Stimulated activated CD8-positive, alpha-beta memory T cell treated with anti-CD3 and anti-CD28 coated beads, Interleukin-2, amount 100 ng/mL, for 48 hours (primary cell): ENCODE data around the gene FBXL3.
A peak's percentile ranks its signal among the peaks of the same experiment; 100 is the strongest.
"Not testable (repeated sequence)": the region's sequence is repeated elsewhere in the genome, so short reads cannot be mapped to it uniquely, and the experiment has no call there.

Experiments
- DNase-seq, 2 donors: peaks; one replicate each; pipeline ENCODE4 v3.0.0-alpha.2; 2020; ENCODE audit warnings: low read depth in 2 of 2

Gene FBXL3

DNA sequence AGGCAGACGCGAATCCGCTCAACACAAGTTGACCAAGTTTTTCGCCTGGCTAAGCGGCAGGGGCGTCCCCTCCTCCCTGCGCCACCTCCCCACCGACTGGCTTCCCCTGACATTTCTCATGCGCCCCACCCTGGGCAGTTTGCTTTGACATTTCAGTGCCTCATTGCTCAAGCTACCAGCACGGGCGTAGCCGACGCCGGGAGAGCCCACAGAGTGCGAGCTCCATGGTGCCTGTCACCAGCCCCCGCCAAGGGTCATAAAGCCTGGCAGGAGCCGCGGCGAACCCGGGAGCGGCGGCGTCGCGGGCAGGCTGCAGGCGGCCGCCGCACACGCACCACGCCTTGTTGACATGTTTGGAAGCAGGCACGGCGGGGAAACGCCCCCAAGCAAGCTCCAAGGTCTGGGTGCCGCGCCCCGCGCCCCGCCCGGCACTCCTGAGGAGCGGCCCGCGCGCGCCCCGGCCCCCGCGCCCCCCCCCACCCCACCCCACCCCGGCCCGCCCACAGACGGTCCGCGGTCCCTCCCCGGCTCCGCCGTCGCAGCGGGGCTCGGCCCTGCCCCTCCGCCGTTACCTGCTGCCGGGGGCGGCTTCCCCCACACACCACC is 601 bp downstream of the FBXL3 start:
- DNase-seq, result peak; percentile 58 to 63

DNA sequence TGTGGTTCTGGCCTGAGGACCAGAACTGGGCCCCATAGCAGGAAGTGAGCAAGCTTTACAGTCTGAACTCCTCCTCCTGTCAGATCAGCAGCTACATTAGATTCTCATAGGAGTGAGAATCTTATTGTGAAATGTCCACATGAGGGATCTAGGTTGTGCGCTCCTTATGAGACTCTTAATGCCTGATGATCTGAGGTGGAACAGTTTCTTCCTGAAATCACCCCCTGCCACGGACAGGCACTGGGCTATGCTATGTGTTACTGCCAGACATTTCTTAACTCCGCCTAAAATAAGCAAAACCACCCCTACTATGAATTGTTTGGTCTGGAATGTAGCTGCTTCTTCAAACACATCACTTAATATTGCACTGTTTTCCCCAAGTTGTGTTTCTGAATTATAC is 4.6 kb downstream of the FBXL3 start:
- no peak for DNase-seq

DNA sequence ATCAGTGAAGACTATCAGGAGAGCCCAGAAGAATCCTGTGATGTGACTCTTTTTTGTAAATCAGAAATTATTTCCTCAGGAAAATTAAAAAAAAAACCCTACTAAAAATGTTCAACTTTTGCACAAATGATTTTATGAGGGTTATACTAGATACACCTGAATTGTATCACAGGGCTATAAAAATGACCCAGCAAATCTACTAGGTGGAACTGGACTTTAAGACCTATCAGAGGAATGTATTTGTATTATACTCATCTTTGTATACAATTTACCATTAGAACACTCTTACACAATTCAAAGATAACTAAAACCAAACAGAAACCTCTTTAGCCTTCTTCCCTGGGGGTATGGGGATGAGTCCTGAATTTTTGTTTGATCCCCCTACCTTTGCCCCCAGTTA is 7.2 kb downstream of the FBXL3 start:
- DNase-seq, result no peak

DNA sequence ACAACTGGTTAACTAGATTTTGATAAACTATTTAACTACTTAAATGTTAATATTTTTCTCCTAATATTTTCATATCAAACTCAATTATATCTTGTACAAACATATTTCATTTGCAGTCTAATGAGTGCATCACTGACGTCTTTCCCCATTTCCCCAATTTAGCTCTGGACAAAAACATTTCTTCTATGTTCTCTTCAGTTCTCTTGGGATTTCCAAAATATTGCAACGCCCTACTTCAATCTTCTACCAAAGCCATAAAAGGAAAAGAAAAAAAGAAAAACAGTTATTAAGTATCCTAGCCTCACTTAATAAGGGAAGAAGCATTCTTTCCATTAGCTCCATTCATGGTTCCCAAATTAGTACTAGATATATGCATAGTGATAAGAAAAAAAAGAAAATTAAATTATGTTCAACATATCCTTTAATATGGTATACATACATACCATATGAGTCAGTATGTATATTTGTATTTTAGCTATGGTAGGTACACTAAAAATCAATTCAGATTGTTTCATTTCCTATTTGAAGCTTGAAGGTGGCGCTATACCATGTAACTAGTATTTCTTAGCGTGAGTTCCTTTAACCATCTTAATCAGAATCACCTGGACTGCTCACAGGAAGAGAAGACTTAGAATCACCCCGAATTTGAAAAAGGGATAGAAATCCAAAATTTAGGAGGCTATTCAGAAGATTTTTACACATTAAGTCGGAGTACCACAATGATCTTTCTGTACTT is 9.9 kb downstream of the FBXL3 start:
- no peak for DNase-seq

DNA sequence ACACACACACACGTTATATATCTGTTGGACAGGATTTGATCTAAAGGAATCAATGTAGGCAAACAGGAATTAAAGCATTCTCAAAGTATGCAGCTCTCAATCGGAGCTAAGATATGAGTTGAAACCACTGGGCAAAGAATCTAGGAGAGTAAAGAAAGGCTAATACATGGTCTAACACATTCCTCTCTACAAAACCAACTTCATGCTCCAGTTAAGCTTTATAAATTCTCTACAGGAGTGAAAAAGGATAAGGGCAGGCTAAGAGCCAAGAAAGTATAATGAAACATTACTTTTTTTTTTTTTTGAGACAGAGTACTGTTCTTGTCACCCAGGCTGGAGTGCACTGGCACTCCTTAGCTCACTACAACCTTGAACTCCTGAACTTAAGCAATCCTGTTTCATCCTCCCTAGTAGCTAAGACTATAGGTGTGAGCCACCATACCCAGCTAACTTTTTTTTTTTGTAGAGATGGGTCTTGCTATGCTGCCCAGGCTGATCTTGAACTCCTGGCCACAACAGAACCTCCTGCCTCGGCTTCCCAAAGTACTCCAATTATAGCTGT is 10.6 kb downstream of the FBXL3 start:
- DNase-seq, result no peak

DNA sequence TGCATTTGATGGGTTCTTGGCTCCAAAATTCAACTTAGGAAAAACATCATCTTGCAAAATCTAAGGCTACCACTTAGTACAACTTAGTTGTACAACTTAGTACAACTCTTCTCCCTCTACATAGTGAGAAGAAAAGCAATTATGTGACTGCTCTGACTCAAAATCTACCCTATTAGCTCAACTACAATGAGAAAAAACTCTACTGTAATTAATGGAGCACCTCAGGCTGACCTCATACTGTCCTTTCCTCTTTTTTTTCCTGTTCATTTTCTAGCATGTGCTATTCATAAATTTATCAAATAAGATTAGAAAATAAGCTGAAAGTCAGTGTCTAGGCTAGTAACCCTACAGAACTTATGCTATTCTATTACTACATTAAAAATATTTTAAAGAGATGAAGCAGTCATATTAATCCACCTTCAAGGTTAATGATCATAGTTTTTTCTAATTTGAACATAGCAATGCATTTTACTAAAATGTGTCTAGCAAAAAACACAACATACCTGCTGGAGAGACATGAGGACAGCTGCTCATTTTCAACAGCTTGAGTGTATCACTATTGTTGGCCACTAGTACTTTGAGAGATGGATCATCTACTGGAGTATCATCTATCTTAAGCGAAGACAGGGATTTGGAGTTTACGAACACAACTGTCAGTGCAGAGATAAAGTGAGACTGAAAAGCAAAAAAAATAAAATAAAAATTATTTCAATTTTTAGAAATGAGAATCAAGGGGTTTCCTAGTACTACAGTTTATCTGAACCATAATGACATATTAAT is 11.9 kb downstream of the FBXL3 start:
- no peak for DNase-seq

DNA sequence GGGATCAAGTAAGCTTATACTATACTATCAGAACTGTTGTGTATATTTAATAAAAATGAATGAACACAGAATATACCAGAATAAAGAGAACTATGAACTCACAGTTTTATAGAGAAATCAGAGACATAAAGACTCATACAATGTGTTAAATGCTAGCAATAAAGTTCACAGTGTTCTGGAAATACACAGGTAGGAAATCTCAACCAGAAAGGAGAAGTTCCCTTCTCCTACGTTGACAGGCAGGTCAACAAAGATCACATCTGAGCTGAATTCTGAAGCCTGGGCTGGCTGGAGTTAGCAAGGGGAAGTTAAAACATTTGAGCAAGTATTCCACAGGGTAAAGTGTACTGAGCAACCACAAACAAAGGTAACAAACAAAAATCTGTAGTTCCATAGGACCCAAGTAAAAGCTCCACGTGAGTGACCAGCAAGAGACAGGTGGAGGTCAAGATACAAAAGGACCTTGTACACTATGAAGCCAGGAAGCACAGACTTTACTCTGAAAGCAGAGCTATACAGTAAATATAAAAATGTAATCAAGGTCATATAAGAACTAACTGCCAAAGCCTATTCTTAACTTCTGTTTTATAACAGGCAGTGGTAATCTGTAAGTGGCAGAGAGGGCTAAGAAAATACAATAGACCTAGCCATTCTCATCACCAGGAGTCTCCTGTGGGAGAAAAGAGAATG is 13.0 kb downstream of the FBXL3 start:
- DNase-seq, result no peak

DNA sequence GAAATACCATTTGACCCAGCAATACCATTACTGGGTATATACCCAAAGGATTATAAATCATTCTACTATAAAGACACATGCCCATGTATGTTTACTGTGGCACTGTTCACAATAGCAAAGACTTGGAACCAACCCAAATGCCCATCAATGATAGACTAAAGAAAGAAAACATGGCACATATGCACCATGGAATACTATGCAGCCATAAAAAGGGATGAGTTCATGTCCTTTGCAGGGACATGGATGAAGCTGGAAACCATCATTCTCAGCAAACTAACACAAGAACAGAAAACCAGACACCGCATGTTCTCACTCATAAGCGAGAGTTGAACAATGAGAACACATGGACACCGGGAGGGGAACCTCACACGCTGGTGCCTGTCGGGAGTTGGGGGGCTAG is 17.2 kb downstream of the FBXL3 start:
- not testable (repeated sequence) for DNase-seq

DNA sequence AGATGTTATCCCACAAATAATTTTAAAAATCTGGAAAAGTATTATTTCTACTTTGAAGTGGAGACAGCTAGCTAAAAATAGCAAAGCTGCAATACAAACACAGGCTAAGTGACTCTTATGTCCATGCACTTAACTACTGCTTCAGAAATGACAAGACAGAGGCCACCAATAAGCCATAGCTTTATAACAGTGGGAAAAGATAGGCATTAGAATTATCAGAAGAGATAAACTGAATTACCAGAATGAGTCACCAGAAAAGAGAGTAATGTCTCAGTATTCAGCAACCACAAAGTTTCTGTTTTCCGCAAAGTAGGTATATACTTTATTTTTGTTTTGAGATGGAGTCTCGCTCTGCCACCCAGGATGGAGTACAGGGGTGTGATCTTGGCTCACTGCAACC is 17.9 kb downstream of the FBXL3 start:
- DNase-seq, result no peak

DNA sequence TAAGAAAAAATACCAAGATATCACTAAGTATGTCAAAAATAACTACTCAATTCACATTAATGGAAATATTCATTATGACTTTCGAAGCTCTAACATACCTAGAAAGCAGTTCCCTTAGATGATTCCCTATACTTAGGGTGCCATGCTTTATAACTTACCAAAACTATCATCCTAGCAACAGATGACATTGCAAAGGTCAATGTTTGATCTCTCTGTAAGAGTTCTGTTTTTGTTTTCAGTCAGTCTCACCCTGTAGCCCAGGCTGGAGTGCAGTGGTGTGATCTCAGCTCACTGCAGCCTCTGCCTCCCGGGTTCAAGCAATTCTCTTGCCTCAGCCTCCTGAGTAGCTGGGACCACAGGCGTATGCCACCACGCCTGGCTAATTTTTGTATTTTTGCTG is 18.6 kb downstream of the FBXL3 start:
- DNase-seq, result not testable (repeated sequence)

DNA sequence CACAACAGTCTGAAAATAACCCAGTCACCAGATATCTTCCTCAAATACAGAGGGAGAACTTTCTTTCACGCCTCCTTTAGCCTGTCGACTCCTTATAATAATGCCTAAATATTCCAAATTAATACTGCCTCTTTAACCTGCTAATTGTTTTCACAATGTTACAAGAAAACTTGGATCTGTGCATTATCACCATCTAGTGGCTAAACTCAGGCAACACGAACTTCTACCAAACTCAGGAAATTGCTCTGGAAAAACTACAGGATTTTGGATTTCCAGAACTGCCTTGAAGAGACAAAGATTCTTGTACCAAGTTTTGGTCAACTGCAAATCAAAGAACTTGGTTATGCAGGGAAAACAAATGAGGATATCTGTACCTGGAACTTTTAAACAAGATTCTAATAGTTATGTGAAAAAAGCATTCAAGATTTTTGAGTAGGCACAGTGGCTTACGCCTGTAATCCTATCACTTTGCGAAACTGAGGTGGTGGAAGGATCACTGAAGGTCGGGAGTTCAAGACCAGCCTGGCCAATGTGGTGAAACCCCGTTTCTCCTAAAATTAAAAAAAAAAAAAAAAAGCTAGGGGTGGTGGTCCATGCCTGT is 24.3 kb downstream of the FBXL3 start:
- no peak for DNase-seq

DNA sequence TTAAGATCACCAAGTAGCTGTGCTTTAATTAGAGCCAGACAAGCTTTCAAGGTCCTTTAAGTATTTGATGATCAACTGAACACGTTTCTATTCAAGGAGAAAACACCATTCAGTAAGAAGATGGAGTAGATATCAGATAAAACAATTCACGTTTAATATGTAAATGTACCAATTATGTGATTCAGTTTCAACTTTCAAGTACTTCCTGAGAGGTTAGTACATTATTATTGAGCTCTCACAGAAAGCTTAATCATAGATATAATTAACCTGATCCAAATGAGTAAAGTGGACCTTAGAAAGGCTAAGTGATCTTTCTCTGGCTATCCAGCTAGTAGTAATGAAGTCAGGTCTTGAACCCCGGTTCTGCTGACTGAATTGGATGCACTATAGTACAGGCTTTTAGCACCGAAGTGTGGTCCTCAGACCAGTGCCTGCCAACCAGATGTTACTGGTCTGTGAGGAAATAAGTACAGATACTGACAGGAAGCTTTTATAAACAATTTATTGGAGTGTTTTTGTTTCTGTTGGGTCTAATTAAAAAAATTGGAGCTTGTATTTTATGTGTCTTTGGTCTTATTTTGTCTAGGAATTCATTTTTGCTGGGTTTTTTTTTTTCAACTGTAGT is 24.9 kb downstream of the FBXL3 start:
- no peak for DNase-seq

DNA sequence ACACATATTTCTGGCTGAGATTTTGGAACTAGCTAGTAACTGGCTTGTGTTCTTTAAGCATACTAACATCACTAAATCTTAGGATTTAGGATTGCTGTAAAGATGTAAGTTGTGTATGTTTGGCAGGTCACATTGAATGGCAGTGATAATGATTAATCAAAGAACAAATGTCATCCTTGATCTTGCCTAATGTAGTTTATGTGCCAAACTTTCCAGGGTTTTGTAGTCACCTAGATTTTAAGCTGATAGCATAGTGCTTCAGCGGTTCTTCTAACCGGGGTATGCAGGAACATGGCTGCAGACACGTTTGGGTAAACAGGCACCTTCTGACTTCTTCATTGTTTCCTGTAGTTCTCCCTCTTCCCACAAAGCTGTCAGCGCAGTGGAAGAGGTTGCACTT is 25.4 kb downstream of the FBXL3 start:
- DNase-seq, result no peak

DNA sequence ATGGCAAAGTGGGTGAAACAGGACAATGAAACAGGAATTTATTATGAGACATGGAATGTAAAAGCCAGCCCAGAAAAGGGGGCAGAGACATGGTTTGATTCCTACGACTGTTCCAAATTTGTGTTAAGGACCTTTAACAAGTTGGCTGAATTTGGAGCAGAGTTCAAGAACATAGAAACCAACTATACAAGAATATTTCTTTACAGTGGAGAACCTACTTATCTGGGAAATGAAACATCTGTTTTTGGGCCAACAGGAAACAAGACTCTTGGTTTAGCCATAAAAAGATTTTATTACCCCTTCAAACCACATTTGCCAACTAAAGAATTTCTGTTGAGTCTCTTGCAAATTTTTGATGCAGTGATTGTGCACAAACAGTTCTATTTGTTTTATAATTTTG is 26.5 kb downstream of the FBXL3 start:
- DNase-seq, result no peak

DNA sequence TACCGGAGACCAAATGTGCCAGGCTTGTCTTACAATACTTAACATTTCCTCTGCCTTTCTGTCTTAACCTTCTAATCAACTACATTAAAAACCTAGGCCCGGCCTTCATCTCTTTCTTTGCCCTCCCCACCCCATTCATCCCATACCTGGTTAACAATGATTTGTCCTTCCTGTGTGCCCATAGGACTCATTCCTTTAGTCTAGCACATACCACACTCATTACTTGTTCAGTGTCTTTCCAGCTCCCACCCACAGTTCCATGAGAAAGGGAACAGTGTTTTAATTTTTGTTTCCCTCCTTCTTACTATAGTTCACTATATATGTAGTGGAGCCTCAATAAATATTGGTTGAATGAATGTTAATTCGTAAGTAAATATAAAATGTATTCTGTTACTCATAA is 32.7 kb downstream of the FBXL3 start:
- DNase-seq, result no peak

DNA sequence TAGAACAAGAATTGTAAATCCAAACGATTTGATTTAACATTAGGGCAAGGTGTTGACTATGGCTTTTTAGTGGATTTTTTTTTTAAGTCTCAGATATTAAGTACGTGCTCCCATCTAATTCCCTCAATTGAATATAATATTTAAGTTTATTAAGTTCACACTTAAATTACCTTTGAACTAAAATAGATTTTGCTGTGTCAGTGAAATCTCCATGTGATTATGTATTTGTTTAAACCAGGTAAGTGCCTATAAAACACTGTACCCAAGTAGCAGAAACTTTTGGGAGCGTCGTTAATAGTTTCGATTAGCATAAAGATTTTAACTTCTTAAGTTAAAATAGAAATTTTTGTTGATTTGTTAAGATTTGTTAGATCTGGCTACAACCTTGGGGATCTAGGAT is 33.5 kb downstream of the FBXL3 start:
- no peak for DNase-seq

DNA sequence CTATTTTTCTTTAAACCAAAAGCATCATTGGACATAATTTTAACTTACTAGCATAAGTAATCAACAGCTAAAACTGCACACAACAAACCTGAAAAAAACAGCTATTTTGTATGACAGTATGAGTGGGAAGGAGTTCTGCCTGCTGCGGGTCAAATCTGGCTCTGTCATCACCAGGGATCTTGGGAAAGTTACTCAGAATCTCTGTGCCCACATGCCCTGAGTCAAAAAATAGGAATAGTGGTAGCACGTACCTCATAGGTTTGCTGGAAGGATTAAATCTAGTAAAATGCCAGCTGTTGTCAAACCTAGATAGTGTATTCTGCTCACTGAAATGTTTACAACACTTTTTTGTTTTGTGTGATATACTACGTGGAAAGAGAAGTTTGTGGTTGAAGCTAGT is 33.9 kb downstream of the FBXL3 start:
- no peak for DNase-seq

DNA sequence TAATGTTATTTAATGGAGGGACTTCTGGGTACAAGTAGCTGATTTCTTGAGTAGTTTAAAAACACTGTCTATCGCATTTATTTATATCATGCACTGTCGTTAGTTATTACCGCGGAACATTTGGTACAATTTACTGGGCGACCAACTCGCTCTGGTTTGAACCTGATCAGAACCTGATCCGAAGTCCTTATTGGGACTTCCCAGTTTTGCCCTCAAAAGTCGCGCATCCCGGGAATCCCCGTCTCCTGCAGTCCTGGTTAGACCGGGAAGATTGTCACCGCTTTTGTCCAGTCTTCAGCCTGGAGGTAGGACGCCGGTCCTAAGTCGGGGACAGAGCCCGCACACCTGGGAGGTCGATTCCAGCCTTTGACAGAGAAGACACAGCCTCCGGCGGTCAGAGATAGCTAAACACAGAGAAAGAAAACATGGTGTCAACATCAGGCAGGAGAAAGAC is 34.4 kb downstream of the FBXL3 start:
- no peak for DNase-seq

DNA sequence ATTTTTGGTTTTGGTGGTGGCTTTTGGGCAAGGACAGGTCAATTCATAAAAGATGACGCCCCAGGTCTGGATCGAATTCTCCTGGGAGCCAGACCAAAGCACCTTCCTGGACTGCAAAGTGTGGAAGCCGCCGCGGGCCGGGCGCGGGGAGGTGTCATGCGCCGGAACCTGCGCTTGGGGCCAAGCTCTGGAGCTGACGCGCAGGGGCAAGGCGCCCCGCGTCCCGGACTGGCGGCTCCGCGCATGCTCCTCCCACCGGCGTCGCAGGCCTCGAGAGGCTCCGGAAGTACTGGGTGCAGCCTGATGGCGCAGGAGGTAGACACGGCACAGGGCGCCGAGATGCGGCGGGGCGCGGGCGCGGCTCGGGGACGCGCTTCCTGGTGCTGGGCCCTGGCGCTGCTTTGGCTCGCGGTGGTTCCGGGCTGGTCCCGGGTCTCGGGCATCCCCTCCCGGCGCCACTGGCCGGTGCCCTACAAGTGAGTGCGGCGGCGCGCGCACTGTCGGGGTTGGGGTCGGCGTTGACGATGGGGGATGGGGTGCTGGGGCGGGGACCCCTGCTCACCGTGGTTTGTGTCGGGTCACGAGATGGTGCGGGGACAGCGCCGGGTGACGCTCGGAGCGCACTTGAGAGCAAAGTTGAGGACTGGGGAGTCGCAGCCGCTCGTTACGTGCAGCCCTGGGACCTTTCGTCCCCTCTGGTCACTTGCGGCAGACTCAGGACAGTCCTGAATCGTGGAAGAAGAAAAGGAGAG is 35.0 kb downstream of the FBXL3 start, which contains the start of gene CLN5:
Gene CLN5 (plus strand): TSS at position 286 of the 752 bp plus-strand sequence. CDS start 18 bp downstream, at position 304.
- DNase-seq, result peak; percentile 84 to 90

DNA sequence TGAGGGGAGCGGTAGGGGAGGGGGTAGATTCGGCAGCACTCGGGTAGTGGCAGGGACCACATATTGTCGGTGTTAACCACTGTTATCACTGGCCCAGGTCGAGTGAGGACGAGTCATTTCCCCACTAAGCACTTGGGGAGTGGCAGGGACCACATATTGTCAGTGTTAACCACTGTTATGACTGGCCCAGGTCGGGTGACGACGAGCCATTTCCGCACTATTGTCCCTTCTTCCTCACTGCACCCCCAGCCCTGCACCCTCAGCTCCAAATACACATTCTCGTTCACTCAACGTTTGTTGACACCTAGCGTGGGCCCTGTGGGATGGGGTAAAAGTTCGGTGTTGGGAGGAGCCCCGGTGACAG is 35.5 kb downstream of the FBXL3 start:
- DNase-seq, result peak; percentile 59 to 65
